C4-2B (cell line): ENCODE data around the gene CHM.

ENCODE experiments used
- ZFX ChIP-seq: fragments of 450-650 bp; IDR thresholded peaks from 2 replicates; pipeline ENCODE4 v1.6.1; 2017
- TF ChIP-seq, protein P1 (sequence below): fragments of 450-650 bp; conservative IDR thresholded peaks from 2 replicates; pipeline ENCODE4 v1.5.1; 2017; ENCODE audit warnings: mild to moderate bottlenecking

DNA sequence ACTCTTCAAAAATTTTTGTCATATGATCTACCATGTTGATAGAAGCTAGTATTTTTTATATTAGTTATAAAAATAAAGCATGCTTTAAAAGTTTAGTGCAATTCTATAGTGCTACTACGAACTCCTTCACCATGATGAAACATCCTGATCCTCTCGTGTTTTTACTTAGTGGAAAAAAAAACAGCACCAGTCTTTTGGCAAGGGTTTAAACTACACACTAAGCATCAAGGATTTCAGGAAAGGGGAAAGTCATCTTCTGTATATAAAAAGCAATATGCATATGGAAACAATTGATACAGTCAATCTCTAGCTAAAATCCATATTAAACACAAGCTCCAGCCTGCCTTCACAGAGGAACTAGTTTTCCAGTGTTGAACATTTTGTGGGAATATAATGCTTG is 18.7 kb downstream of the CHM start:
- TF ChIP-seq, protein P1, sequence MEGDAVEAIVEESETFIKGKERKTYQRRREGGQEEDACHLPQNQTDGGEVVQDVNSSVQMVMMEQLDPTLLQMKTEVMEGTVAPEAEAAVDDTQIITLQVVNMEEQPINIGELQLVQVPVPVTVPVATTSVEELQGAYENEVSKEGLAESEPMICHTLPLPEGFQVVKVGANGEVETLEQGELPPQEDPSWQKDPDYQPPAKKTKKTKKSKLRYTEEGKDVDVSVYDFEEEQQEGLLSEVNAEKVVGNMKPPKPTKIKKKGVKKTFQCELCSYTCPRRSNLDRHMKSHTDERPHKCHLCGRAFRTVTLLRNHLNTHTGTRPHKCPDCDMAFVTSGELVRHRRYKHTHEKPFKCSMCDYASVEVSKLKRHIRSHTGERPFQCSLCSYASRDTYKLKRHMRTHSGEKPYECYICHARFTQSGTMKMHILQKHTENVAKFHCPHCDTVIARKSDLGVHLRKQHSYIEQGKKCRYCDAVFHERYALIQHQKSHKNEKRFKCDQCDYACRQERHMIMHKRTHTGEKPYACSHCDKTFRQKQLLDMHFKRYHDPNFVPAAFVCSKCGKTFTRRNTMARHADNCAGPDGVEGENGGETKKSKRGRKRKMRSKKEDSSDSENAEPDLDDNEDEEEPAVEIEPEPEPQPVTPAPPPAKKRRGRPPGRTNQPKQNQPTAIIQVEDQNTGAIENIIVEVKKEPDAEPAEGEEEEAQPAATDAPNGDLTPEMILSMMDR, result no peak
- TF ChIP-seq ZFX, result no peak
